KOPT-K1 (cell line): ENCODE measurements around the gene BRD8.
"Not testable (repeated sequence)": the region's sequence is repeated elsewhere in the genome, so short reads cannot be mapped to it uniquely, and the experiment has no call there.

Experiments used
- H3K27ac ChIP-seq: fragments of 200-600 bp; sonication (generic); 2 replicates; pipeline ENCODE4 v1.5.1; 2016; ENCODE audit warnings: antibody characterized with exemption, mild to moderate bottlenecking, low read depth, low read length; ENCODE audit not compliant: poor library complexity, severe bottlenecking
- H3K36me3 ChIP-seq: fragments of 200-600 bp; sonication (generic); 2 replicates; pipeline ENCODE4 v1.5.1; 2017; ENCODE audit warnings: antibody characterized with exemption, mild to moderate bottlenecking, low read length, moderate library complexity; ENCODE audit not compliant: insufficient read depth
- H3K9me3 ChIP-seq: fragments of 200-600 bp; sonication (generic); 2 replicates; pipeline ENCODE4 v1.5.1; 2017; ENCODE audit warnings: antibody characterized with exemption, low read length, mild to moderate bottlenecking; ENCODE audit not compliant: insufficient read depth, poor library complexity, severe bottlenecking

BRD8 gene, protein sequence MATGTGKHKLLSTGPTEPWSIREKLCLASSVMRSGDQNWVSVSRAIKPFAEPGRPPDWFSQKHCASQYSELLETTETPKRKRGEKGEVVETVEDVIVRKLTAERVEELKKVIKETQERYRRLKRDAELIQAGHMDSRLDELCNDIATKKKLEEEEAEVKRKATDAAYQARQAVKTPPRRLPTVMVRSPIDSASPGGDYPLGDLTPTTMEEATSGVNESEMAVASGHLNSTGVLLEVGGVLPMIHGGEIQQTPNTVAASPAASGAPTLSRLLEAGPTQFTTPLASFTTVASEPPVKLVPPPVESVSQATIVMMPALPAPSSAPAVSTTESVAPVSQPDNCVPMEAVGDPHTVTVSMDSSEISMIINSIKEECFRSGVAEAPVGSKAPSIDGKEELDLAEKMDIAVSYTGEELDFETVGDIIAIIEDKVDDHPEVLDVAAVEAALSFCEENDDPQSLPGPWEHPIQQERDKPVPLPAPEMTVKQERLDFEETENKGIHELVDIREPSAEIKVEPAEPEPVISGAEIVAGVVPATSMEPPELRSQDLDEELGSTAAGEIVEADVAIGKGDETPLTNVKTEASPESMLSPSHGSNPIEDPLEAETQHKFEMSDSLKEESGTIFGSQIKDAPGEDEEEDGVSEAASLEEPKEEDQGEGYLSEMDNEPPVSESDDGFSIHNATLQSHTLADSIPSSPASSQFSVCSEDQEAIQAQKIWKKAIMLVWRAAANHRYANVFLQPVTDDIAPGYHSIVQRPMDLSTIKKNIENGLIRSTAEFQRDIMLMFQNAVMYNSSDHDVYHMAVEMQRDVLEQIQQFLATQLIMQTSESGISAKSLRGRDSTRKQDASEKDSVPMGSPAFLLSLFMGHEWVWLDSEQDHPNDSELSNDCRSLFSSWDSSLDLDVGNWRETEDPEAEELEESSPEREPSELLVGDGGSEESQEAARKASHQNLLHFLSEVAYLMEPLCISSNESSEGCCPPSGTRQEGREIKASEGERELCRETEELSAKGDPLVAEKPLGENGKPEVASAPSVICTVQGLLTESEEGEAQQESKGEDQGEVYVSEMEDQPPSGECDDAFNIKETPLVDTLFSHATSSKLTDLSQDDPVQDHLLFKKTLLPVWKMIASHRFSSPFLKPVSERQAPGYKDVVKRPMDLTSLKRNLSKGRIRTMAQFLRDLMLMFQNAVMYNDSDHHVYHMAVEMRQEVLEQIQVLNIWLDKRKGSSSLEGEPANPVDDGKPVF

DNA sequence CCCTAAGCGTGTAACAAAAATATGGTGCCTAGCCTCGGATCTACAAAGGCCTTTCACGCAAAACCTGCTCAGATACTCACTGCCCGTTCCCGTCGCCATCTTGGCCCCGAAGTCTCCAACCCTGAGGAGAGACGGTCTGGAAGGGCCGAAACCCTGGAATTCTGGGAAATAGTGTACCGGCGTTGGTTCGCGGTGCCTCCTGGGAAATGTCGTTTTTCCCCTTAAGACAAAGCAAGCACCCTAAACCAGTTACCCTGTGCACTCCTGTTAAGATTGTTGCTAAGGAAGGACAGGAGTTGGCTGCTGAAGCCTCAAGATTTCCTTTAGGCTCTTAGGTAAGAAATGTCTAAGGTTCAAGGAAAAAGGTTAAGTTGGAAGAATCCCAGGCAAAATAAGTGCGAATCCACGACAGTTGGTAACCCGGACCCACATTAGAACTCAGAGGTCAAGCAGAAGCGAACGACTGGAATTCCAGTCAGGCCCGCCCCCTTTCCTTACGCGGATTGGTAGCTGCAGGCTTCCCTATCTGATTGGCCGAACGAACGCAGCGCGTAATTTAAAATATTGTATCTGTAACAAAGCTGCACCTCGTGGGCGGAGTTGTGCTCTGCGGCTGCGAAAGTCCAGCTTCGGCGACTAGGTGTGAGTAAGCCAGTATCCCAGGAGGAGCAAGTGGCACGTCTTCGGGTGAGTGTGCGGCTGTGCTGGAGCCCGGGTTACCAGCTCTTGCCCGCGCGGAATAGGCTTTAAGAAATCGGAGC lies at the start of gene BRD8, which contains the start of gene KIF20A:
BRD8 (minus strand) TSS at position 115 of the 761 bp plus-strand sequence; CDS start at position 99, 16 bp downstream.
KIF20A (plus strand) TSS at position 597 of the 761 bp plus-strand sequence. CDS start 569 bp downstream, outside the sequence.
- peaks cover 66% of the 10 kb centered on the region for H3K36me3 ChIP-seq
- peak within 1 kb of the TSS; percentile 98 for H3K27ac ChIP-seq
- no peaks in the 10 kb centered on the region for H3K9me3 ChIP-seq

DNA sequence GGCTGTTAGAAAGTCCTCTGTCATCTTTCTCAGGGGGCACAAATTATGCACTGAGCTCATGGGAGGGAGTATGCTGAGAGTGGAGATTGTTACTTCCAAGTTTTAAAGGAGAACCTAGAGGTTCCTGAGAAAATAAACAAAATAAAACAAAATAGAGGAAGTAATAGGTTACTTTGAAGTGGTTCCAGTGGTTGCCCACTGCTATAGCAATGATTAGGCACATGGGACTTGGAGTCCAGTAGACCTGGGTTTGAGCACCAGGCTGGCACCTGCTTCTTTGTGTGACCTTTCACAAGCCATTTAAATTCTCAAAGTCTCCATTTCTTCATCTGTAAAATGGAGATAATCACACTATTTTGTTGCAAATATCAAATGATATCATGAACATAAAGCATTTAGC lies 48.5 kb upstream of the BRD8 start:
- H3K9me3 ChIP-seq, result peaks cover 16% of the 10 kb centered on the region
- no peak overlapping the region for H3K27ac ChIP-seq
- H3K36me3 ChIP-seq, result no peaks in the 10 kb centered on the region

DNA sequence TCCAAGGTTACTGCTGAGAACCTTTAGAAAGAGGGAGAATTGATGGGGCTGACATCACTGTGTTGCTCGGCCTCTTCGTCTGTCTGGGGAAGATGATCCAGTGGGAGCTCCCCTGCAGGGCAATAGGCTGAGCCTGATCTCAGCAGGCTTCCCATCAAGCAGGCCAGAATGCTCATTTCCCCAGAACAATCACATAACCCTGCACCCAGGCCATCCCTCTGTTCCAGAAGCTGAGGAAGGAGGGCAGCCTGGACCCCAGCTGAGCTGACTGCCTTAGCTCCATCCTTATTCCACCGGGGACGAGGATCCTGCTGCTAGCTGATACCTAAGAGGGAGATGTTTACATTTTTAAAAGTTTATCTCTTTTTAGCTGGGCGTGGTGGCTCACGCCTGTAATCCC lies 46.3 kb upstream of the BRD8 start:
- H3K27ac ChIP-seq, result no peak overlapping the region
- H3K9me3 ChIP-seq, result peaks cover 16% of the 10 kb centered on the region
- no peaks in the 10 kb centered on the region for H3K36me3 ChIP-seq

DNA sequence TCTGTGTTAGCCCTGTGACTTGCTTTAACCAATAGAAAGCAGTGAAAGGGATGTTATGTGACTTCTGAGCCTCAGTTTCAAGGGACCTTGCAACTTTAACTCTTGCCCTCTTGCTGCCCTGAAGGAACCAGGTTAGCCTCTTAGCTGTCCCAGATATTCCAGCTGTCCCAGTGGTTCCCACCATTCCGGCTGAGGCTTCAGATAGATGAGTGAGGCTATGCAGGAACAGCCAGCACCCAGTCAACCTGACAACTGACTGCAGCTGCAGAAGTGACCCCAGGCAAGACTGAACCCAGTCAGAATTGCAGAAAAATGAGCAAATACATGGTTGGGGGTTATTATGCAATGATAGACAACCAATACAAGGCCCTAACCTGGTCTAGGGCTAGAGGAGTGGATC lies 45.1 kb upstream of the BRD8 start:
- peaks cover 16% of the 10 kb centered on the region for H3K9me3 ChIP-seq
- no peak overlapping the region for H3K27ac ChIP-seq
- H3K36me3 ChIP-seq, result no peaks in the 10 kb centered on the region

DNA sequence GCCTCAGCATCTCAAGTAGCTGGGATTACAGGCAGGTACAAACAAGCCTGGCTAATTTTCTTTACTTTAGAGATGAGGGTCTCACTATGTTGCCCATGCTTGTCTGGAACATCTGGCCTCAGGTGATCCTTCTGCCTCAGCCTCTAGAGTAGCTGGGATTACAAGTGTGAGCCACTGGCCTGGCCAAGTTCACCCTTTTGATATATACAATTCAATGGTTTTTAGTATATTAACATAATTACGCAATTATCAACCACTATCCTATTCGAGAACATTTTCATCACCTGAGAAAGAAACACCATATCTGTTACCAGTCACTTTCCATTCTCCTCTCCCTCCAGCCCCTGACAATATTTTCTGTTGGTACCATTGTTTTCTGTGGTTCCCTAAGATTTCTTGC lies 38.4 kb upstream of the BRD8 start:
- Histone ChIP-seq H3K27ac (no peak overlapping the region), H3K9me3 (no peaks in the 10 kb centered on the region), H3K36me3 (no peaks in the 10 kb centered on the region)

DNA sequence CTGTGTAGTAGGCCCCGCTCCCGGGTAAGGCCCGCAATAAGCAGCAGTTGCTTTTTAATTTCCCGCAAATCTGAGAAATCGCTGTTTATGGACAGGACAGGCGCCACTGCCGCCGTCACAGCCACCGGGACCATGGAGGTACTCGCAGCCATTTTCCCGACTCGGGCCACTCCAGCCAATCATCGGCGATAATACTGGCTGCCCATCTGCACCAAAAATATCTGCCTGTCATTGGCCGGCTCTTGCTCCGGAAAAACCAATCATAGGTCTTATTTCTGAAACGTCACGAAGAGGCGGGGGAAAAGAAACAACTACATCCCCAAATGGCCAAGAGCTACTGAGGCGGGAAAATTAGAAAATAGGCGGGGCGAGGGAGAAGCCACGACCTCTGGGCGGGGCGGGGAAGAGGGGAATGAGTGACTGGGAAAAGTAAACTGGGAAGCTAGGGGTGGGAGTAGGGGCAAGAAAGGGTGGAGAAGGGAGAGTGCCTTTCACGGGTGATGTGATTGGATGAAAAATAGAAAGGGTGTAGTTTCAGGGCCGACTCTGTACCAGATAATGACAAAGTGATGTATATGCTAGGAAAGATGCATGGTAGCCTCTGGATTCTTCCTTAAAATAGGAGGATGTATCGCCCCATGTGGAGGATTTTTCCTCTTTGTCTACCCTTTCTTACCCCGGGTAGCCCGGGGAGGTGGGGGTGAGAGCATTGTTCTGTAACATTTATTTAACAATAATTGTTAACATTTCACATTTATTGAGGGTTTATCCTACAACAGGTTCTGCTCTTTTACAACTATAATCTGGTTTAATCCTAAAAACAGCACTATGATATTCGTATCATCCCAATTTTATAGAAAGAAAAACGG lies 35.0 kb upstream of the BRD8 start, which contains the start of gene CDC23:
CDC23 (minus strand) TSS at position 163 of the 869 bp plus-strand sequence; CDS start at position 152, 11 bp downstream.
- peaks cover 31% of the 10 kb centered on the region for H3K36me3 ChIP-seq
- H3K9me3 ChIP-seq, result no peaks in the 10 kb centered on the region
- peak within 1 kb of the TSS; percentile 73 for H3K27ac ChIP-seq

DNA sequence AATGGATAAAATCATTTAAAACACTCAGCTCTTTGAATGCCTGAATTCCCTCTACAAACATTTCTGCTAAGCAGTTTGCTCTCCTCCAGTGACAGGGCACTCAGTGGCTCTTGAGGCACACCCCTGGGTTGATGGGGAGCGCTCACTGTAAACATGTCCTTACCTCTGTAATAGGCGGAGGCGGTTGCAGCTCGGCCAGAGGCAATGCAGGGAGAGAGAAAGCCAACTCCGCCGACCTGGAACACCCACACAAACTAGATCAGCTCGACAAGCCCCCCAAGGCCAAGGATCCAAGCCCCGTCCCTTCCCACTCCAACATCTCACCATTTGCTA lies 34.4 kb upstream of the BRD8 start:
- peak overlapping the region; percentile 73 for H3K27ac ChIP-seq

DNA sequence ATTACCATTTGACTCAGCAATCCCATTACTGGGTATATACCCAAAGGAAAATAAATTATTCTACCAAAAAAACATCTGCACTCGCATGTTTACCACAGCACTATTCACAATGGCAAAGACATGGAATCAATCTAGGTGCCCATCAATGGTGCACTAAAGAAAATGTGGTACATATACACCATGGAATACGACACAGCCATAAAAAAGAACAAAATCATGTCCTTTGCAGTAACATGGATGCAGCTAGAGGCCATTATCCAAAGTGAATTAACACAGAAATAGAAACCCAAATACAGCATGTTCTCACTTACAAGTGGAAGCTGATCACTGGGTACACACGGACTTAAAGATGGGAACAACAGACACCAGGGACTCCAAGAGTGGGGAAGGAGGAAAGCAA lies 32.6 kb upstream of the BRD8 start:
- peaks cover 55% of the 10 kb centered on the region for H3K36me3 ChIP-seq
- H3K9me3 ChIP-seq, result no peaks in the 10 kb centered on the region

More for the DNA sequence above, 34.4 kb upstream of the BRD8 start:
- peaks cover 37% of the 10 kb centered on the region for H3K36me3 ChIP-seq
- H3K9me3 ChIP-seq, result no peaks in the 10 kb centered on the region

DNA sequence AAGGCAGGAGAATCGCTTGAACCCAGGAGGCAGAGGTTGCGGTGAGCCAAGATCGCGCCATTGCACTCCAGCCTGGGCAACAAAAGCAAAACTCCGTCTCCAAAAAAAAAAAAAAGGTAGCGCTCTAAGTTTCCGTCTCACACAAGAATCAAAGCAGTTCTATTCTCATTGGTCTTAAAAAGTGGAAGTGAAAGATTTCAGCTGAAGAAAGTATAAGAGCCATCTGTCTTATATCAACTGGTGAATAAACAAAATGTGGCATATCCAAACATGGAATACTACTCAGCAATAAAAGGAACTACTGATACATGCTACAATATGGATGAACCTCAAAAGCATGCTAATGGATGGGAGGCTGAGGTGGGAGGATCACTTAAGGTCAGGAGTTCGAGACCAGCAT lies 15.4 kb upstream of the BRD8 start:
- peaks cover 93% of the 10 kb centered on the region for H3K36me3 ChIP-seq
- not testable (repeated sequence) for H3K27ac ChIP-seq, H3K9me3 ChIP-seq

More for the DNA sequence above, 32.6 kb upstream of the BRD8 start:
- H3K27ac ChIP-seq, result no peak overlapping the region

DNA sequence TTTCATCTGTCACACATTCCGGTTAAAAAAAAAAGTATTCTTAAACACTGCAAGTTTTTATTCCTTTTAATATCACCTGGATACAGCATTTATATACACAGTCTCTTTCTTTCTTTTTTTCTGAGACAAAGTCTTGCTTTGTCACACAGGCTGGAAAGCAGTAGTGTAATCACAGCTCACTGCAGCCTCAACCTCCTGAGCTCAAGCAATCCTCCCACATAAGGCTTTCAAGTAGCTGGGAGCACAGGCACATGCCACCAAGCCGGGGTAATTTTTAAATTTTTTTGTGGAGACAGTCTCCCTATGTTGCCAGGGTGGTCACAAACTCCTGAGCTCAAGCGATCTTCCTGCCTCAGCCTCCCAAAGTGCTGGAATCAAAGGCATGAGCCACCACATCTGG lies 14.4 kb upstream of the BRD8 start:
- Histone ChIP-seq H3K9me3 (no peaks in the 10 kb centered on the region), H3K36me3 (peaks cover 93% of the 10 kb centered on the region), H3K27ac (no peak overlapping the region)

DNA sequence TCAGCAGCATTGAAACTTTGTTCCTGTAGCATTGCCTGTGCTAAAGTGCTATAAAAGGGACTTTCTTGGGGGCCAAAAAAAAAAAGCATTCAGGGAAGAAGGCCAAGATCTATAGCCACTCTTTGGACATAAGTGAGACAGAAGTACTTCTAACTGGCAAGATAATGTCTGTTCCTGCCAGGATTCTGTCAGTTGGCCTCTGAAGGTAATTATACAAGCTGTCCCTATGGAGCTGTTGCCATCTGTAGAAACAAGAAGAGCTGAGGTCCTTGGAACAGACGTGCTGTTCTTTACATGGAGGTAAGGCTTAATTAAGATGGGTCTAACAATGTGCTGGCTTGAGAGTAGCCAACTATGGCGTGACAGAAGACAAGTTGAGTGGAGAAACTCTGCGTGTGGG lies 10.2 kb upstream of the BRD8 start:
- peaks cover 100% of the 10 kb centered on the region for H3K36me3 ChIP-seq
- no peak overlapping the region for H3K27ac ChIP-seq
- H3K9me3 ChIP-seq, result no peaks in the 10 kb centered on the region

DNA sequence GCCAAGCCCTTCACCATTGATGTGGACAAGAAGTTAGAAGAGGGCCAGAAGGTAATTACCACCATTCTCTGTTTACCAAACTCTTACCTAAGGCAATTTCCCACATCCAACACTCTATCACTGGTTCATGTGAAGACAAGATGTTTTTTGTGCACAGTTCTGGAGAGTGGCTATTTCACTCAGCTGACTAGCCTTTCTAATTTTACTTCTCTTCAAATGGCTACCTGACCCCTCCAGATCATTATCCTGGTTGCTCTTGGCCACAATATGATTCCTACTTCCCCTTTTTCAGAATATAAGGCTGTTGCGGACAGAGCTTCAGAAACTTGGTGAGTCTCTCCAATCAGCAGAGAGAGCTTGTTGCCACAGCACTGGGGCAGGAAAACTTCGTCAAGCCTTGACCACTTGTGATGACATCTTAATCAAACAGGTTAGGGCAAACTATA lies 7.6 kb upstream of the BRD8 start:
- H3K9me3 ChIP-seq, result no peaks in the 10 kb centered on the region
- peaks cover 100% of the 10 kb centered on the region for H3K36me3 ChIP-seq
- no peak overlapping the region for H3K27ac ChIP-seq

DNA sequence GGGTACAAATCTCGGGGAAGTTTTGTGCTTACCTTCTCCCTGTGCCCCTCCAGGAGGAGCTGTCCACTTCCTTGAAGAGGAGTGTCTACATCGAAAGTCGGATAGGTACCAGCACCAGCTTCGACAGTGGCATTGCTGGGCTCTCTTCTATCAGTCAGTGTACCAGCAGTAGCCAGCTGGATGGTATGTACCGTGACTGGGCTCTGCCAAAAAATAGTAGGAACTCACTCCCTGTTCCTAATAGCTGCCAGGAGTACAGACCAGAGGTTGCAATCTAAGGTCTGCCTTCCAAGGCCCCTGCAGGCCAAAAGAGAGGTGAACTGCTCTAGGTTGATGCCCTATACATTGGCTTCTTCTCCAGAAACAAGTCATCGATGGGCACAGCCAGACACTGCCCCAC lies 4.4 kb upstream of the BRD8 start:
- Histone ChIP-seq H3K36me3 (peaks cover 75% of the 10 kb centered on the region), H3K27ac (no peak overlapping the region), H3K9me3 (no peaks in the 10 kb centered on the region)
